Dedifferentiated amniotic fluid mesenchymal stem cell (primary cell): ENCODE data around the gene PTCH2.
"Not testable (repeated sequence)": the region's sequence is repeated elsewhere in the genome, so short reads cannot be mapped to it uniquely, and the experiment has no call there.

Experiments
- DNase-seq: peaks from one replicate; pipeline ENCODE4 v3.0.0-alpha.2; 2016; ENCODE audit errors: extremely low spot score

The PTCH2 gene

DNA sequence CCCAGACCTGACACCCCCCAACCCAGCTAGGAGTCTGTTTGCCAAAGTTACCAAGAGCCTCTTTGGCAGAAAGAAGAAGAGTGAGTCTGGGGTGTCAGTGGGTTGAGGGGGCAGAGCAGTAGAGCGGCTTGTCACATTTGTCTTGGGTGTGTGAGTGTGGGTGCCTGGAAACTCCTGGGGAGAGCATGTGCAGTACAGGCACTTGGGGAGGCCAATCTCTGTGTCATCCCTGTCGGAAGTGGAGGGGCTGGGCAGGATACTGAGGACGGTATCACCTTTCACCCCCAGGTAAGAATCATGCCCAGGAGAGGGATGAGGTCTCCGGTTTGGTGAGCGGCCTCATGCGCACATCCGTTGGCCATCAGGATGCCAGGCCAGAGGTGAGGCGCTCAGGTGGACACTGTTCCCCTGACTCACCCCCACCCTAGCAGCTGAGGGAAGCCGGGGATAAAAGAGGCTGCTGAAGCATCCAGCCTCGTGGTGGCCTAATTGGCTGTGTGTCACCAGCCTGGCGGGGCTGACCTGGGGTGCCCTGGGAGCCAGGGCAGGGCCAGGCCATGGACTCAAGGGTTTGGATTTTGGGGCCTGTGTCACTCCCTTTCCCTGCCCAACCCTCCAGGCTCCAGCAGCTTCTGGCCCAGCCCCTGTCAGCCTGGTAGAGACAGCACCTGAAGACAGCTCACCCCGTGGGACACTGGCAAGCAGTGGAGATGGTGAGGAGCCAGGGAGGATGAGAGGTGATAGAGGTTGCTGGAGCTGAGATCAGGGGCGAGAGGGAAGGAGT, 39.5 kb downstream of the PTCH2 start:
- DNase-seq: no peak

DNA sequence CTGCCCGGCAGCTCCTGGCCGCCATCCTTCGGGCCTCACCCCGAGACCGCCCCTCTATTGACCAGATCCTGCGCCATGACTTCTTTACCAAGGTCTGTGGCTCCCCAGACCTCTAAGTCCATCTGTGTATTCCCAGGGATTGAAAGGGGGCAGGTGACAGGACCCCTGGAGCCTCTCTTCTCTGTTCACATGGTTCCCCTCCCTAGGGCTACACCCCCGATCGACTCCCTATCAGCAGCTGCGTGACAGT, 40.1 kb downstream of the PTCH2 start:
- DNase-seq: no peak

DNA sequence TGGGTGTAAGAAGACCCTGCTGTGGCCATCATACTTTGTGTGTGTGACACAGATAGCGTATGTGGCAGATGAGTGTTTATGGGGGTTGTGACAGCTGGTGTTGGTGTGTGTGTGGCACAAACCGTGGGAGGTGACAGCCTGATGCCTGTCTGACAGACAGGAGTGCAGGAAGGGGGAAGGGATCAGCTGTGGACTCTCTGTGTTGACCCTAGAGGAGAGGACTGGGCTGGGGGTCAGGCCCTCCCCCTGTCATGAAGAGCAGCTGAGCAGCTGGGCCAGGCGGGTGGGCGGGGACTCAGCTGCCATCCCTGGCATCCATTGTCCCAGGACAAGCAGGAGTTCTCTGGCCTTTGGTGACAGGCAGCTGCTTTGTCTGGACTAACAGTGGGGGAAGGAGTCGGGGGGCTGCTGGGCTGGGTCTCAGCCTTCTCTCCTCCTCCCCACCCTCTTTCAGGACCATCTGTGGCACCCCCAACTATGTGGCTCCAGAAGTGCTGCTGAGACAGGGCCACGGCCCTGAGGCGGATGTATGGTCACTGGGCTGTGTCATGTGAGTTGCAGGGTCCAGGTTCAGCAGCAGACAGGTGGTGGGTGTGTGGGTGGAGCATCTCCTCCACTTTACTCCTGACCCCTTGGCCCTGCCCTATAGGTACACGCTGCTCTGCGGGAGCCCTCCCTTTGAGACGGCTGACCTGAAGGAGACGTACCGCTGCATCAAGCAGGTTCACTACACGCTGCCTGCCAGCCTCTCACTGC, 40.6 kb downstream of the PTCH2 start:
- no peak for DNase-seq

DNA sequence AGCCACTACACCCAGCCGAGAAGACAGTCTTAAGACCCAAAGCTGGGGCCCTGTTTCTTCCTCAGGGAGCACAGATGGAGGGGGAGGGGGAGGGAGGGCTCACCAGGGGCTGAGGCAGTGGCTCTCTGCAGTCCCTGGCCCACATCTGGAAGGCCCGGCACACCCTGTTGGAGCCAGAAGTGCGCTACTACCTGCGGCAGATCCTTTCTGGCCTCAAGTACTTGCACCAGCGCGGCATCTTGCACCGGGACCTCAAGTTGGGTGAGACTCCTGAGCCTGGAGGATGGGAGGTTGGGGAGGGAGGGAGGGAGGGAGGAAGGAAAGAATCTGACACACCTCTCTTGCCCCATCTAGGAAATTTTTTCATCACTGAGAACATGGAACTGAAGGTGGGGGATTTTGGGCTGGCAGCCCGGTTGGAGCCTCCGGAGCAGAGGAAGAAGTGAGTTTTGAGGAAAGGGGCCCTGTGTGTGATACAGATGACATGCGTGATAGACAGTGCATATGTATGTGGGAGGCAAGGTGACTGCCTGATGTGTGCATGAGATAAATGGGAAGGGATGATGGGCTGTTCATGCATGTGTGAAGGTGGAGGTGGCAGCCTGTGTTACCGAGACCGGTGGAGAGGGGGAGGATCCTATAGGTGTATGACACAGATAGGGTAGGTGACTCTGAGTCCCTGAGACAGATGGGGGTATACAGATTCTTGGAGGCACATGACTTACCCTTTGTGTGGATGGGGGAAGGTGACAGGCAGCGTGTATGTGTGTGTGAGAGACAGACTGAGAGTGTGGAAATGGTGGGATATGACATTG, 41.4 kb downstream of the PTCH2 start:
- no peak for DNase-seq

DNA sequence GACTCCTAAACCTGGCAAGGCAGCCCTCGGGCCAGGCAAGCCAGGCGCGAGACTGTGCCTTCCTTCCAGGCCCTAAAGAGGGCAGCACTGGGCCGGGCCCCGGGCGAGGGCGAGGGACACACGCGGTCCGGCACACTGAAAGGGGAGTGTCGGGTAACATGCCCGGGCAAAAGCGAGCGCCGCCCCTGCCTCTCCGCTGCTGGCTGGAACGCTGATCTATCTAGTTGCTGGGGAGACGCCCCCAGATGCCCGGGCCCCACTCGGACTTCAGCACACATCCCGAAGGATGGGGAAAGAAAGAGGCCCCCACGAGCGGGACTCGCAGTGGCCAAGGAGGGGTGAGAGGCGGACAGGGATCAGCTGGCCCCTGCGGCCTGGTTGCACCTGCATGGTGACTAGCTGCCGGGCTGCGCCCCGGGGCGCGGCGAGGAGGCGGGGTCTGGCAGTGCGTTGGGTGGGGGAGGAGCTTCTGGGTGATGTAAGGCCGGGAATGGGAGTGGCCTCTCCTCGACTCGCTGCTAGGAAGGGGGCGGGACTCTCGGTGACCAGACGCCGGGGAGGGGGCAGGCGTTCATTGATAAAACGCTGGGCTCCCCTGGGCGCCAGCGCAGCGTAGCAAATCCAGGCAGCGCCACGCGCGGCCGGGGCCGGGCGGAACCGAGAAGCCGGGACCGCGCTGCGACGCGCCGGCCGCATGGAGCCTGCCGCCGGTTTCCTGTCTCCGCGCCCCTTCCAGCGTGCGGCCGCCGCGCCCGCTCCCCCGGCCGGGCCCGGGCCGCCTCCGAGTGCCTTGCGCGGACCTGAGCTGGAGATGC, 43.1 kb downstream of the PTCH2 start, which contains the start of gene PLK3:
Gene PLK3 (plus strand): TSS at position 608 of the 815 bp plus-strand sequence. CDS start 87 bp downstream, at position 695.
- DNase-seq: peak; percentile 97

DNA sequence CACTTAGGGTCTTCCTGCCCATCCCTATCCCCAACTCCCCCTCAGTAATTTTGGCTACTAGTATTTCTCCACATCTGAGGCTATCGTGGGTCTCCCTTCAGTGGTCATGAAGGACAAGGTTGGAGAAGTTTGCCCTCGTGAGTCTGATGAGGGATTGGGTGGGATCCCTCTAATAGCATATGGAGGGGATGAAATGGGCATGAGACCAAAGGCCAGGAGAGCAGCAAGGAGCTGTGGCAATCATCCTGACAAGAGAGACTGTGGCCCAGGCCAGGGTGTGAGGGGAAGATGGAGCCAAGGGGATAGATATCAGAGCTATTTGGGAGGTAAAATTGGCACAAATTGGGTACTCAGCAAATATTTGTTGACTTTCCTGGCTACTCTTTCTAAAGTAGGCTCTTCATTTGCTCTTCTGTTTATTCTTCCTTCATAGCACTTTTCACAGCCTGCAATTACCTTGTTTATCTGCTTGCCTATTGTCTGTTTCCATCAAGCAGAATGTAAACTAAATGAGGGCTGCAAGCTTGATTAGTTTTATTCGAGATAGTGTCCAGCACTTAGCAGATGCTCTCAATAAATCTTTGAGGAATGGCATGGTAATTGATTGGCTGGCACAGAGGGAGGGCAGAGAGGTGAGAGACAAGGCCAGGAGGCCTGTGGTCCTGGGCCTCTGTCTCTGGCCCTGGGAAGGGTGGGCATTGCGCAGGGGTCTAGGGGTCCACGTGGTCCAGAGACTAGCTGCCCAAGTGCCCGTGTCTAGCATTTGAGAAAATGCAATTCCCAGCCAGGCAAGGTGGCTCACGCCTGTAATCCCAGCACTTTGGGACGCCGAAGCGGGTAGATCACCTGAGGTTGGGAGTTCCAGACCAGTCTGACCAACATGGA, 44.3 kb downstream of the PTCH2 start:
- DNase-seq: no peak

DNA sequence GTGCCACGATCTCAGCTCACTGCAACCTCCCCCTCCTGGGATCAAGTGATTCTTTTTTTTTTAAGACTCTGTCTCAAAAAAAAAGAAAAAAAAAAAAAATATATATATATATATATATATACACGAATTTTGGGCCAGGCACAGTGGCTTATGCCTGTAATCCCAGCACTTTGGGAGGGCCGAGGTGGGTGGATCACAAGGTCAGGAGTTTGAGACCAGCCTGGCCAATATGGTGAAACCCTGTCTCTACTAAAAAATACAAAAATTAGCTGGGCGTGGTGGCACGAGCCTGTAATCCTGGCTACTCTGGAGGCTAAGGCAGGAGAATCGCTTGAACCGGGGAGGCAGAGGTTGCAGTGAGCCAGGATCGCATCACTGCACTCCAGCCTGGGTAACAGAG, 45.2 kb downstream of the PTCH2 start:
- DNase-seq: not testable (repeated sequence)

DNA sequence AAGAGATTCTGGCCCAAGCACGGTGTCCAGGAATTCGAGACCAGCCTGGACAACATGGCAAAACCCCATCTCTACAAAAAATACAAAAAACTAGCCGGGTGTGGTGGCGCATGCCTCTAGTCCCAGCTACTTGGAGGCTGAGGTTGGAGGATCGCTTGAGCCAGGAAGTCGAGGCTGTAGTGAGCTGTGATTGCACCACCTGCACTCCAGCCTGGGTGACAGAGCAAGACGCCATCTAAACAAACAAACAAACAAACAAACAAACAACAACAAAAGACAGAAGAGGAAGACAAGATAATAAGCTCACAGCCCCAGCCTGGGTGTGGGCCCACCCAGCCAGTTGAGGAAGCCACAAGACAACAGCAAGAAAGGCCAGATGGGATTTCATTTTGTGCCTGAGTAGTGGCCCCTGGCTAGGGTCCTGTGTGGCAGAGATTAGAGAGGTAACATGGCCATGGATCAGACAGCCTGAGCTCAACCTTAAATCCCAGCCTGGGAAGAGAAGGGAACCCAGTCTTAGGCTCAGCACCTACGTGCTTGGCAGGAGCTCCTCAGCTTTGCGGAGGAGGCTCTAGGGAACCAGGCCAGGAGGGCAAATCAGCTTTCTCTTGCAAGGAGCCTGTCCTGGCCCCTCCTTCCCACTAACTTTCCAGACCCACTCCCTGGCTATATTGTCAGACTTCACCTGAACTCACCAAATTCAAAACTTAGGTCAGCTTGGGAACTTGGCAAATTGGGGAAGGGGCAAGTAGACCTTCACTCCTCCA, 50.1 kb downstream of the PTCH2 start:
- no peak for DNase-seq

DNA sequence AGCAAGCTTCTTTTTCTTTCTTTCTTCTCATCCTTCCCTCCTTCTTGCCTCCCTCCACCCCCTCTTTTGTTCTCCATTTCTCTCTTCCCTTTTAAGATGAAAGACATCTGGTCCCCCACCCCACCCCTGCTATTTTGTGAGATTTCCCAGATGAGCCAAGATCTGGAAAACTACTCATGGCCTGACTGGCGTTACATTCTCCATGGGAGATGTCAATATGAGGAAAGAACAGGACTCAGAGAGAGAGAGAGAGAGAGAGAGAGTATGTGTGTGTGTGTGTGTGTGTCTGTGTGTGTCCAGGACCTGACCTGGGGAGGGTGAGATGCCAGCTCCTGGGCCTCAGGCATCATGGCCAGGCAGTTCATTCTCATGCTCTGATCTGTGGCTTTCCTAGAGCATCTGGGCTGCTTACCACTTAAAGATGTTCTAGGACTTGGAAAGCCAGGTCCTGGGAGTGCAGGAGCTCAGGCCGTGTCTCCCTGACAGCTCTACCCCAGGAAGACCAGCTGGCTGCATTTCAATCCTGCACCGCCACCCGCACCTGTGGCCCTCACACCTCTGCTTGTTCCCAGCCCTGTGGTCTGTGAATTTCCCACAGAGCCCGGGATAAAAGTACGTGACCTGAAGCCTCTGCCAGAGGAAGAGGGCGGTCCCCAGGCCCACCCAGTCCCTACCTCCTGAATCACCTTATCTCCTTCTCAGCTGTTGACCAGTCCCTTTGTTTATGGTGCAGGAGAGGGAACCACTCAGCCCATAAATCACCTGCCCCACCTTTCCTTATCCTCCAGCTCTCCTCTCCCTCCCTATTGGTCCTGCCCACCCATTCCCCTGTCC, 51.9 kb downstream of the PTCH2 start:
- DNase-seq: no peak

DNA sequence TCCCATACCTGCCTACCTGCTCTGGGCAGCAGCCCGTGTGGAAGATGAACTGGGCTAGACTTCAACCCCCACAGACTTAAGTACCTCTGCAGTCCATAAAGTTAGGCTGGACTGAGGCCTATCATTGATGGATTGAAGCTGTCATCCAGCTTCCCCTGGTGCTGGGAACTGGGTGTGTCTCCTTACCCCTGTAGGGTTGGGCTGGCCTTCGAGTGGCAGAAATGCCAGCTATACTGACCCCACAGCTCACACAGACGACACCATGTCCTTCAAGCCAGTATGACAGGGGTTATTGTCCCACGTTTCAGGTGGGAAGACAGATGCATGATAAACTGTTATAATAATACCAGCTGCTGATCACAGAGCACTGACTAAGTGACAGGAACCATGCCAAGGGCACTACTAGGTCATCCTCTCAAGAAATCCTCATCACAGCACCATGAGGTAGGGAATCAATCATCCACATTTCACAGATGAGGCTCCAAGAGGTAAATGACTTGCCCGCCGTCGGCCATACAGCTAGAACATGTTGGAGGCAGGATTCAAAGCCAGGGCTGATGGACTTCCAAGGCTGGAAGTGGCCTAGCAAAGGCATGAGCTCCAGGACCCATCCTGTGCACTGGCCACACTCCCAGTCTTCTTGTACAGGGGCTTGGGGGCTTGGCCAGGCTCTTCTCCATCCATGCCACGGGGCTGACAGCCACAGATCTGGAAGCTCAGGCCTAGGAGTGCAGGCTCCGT, 54.8 kb downstream of the PTCH2 start, which contains the start of gene BEST4:
Gene BEST4 (minus strand): TSS at position 51 of the 741 bp plus-strand sequence. CDS start 465 bp downstream, outside the sequence.
- no peak for DNase-seq

DNA sequence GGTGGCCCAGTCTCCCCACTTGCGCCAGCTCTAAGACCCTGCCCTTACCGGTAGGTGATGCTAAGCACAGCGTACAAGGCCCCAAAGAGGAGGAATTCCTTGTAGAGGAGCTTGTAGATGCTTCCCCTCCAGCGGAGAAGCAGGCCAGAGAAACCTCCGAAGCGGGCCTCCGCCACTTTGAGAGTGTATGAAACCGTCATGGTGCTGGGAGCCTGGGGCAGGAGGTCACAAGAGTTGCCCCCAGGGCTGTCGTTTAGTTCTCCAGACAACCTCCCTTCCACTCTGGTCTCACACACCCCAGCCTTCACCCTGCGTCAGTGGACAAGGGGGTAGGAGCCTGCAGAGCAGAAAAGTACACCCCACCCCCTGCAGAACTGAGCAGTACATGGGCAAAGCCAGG, 55.5 kb downstream of the PTCH2 start:
- no peak for DNase-seq

DNA sequence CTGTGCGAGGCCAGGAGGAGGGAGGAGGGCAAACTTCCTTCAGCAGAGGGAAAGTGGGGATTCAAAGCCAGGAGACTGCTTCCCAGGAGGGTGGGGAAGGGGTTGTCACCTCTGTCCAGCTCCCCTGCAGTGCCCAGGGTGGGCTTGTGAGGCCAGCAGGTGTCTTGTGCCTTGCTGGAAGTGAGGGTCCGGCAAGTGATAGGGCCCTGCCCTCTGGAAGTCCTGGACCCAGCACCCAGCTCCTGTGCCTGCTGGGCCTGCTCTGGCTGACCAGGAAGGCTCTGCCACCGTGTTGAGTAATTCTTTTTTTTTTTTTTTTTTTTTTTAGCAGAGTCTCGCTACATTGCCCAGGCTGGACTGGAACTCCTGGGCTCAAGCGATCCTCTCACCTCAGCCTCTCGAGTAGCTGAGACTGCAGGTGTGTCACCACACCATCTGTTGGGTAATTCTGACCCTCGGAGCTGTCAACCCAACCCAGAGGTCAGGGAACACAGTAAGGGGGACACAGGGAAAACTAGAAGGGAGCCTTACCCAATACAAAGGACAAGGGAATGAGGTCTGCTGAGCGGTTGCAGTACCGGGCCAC, 56.1 kb downstream of the PTCH2 start:
- DNase-seq: no peak

DNA sequence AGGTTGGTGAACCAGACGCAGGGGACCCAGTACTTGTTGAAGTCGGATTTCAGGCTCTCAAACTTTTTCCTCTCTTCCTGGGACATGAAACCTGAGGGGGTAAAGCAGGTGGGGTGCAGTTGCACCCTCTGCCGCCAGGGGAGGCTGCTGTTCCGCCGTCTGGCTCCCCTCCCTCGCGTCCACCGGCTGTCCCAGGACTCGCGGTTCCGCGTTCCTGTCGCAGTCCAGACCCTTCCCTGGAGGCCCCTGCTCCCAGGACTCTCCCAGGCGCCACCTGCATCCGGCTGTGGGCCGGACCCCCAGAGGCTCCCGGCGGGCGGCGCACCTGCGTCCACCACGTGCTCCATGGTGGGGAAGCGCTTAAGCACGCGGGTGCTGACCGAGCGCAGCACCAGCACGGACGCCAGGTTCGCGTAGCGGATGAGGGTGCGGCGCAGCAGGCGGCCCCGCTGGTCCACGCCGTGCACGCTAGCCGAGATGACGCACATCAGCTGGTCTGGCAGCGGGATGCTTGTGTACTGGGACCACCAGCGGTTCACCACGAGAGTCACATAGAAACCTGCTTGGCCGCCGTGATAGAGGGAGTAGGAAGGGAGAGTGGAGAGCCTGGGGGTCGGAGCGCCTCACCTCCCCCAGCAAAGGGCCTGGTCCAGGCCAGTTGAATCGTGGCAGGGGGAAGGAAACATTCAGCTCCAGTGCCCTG, 56.8 kb downstream of the PTCH2 start:
- DNase-seq: no peak

DNA sequence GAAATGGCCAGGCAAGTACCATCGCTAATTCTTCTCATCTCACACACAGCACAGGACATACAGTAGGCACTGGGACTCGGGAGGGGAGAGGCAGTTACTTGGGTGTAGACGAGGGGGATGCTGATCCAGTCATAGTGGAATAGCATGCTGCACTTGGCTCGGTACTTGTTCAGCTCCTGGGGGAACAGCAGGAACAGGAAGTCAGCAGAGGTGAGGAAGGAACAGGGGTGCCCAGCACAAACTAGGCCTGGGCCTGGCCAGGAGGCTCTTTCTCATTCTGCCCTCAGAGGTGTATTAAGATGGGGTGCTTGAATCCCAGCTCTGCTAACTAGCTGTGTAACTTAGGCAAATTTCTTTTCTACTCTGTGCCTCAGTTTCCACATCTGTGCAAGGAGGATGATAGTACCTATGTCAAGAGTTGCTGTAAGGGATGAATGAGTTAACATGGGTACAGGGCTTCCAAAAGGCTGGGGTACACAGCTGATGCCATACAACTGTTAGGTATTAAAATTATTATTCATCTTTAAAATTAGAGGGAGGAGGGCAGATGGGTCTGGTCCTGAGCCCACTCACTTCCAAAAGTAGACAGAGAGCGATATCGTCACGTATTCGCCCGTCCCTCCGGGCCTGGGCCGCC, 57.4 kb downstream of the PTCH2 start:
- no peak for DNase-seq

DNA sequence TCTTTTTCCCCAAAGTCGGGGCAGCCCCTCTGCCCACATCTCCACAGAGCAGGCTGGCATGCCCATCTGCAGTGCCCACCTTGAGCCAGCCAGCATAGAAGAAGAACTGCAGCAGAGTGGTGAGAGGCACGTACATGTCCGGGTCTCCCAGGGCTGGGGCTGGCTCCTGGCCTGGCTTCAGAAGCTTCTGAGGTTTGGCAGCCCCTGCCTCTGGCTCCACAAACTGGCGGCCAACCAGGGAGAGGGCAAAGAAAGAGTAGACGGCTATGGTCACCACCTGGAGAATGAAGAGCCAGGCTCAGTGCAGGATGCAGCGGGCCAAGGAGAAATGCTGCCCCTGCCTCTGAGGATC, 58.0 kb downstream of the PTCH2 start:
- no peak for DNase-seq

DNA sequence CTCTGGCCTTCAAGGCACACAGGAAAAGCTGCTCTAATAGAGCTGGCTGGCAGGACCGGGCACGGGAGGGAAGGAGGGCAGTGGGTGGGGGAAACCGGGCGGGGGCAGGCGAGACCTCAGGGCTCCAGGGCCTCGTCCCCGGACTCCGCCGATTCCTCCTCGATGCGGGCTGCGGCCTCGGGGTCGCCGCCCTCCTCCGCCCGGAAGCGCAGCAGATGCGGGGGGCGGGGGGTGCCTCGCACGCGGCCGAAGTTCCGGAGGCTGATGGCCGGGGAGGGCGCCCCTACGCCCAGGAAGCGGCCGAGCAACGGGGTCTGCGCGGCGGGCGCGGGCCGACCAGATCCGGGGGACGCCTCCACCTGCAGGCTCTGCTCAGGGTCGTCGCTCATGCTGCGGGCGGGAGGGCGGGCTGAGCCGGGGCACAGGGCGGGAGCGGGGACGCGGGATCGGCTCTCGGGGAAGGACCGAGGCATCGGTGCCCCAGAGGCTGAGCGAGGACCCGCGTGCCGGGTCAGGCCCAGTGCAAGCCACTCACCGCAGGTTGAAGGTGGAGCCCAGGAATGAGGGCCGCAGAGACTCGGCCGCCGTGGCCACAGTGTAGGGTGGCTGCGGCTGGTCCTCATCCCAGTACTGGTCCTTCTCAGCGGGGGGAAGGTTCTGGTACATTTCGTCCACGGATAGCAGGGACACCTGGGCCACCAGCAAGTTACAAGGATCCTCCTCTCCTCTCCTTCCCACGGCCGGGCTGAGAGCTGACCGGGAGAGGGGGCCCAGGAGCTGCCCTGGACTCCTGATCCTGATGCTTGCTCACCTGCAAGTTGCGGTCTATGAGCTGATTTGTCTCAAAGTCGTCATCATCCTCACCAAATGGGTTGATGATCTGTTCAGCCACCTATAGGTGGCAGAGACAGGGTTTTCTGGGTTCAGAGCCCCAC, 58.7 kb downstream of the PTCH2 start:
- DNase-seq: no peak
